GM18505 (cell line): ENCODE results near the gene CRACR2B.

Source experiments
- ATAC-seq: cut with Tn5 transposase; IDR thresholded peaks from one replicate; pipeline ENCODE4 v1.9.1; 2021; ENCODE audit not compliant: unreplicated experiment
- POLR2A ChIP-seq: IDR thresholded peaks from 4 replicates; pipeline ENCODE4 v1.6.1; 2011; ENCODE audit warnings: borderline replicate concordance; ENCODE audit not compliant: insufficient read depth, insufficient read length; ENCODE audit errors: extremely low read depth

The CRACR2B gene

DNA sequence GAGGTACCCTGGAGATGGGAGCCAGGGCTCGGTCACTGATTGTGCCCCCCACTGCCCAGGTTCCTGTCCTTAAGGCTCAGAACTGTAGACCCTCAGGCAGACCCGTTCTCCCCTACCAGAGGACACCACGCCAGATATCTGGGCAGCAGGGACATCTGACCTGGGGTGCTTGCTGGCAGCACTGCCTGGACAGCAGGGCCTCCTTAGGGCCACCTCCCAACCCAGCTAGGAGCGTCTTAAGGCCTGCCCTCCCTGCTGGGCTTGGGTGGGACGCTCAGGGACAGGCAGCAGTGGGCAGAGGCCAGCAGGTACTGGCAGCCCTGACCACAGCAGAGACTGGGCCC, 11.5 kb downstream of the CRACR2B start:
- TF ChIP-seq POLR2A, result no peak
- no peak for ATAC-seq

- ATAC-seq, result no peak
- no peak for TF ChIP-seq POLR2A
Measured at GRCh38 chr11:839875-840617, 12.3 kb downstream of the CRACR2B start.

- ATAC-seq, result peak; percentile 23
- no peak for TF ChIP-seq POLR2A
Measured at GRCh38 chr11:841981-842369, 14.3 kb downstream of the CRACR2B start.

DNA sequence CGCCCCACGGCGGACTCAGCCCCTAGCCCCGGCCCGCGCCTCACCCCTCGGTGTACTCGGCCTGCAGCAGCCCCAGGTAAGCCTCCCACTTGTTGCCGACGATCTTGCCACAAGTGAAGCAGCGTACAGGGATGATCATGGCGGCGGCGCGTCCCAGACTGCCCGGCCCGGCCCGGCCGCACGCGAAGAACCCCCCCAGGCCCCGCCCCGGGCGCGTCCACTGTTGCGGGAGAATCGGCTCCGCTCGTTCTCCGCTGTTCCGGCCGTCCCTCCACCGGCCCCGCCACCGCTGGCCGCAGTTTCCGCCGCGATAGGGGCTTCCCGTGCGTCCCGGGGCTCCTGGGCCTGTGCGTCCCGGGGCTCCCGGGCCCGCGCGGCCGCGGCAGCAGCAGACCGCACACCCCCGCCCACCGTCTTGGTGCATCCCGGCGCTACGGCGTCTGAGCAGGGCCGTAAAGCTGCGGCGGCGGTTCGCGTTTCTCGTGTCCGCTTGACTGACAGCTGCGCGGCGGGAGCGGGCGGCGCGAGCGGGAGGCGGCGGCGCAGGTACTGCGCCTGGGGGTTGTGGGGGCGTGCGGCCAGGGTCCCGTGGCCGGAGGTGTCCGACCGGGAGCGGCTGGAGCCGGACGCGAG, 14.8 kb downstream of the CRACR2B start, which contains the start of the genes POLR2L and TSPAN4:
Gene POLR2L (minus strand): TSS at position 160 of the 633 bp plus-strand sequence. CDS start 21 bp downstream, at position 139.
Gene TSPAN4 (plus strand): TSS at position 483 of the 633 bp plus-strand sequence. CDS start 7,453 bp downstream, outside the sequence.
- ATAC-seq, result peak; percentile 62
- TF ChIP-seq POLR2A, result peak; percentile 99

DNA sequence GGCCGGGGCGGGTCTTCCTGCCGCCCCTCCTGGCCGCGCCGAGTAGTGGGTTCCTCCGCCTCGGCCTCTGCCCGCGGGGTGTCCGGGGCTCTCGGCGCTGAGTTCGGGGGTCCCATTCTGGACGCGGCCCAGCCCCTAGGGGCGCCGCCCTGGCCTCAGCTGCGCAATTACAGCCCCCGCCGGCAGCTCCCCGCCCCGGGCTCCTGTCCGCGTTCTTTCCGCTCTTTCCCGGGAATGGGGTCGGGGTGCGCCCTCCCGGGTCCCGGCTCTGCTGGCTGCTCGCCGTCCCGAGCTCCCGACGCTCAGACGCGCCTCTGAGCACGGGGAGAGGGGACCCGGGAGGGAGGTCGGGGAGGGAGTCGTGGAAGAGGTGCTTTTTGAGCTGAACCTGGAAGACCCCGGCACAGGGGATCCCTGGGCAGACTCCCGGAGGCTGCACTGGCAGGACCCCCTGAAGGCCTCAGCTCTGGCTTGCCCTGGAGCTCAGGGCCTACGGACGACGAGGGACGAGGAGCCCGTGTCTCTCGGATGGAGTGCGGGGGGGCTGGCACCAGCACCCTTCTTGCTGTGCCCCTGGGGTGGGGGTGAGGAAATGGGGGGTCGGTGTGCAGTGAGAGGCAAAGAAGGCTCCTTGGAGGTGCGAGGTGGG, 15.5 kb downstream of the CRACR2B start:
- peak; percentile 0 for ATAC-seq
- no peak for TF ChIP-seq POLR2A

GRCh38 chr11:843818-844692, 16.3 kb downstream of the CRACR2B start:
- no peak for TF ChIP-seq POLR2A
- no peak for ATAC-seq

GRCh38 chr11:844693-845644, 17.2 kb downstream of the CRACR2B start:
- TF ChIP-seq POLR2A, result no peak
- ATAC-seq, result no peak

DNA sequence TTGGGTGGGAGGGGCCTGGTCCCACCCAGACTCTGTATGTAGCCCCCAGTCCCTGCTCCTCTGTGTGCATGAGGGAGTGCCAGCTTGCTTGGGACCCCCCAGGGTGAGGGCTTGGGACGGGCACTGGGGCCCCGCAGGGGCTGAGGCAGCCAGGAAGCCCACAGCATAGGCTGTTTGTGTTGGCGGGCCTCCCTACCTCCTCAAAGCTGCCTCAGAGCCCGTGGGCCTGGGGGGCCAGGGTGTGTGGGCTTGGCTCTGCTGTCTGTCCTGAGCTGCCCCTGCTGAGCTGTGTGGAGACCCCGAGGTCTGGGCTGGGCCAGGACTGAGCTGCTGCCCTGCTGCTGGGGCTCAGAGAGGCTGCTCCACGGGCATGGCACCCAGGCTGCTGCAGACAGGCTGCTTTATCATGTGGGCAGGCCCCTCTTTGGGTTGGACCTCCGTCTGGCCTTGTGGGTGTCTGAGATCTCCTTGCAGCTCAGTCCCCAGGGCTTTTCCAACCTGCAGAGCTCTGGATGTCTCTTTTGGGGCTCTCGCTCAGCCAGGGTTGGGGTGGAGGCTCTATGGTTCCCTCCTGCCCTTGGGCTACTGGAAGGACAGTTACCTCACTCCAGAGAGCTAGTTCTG, 18.3 kb downstream of the CRACR2B start:
- TF ChIP-seq POLR2A, result no peak
- no peak for ATAC-seq

DNA sequence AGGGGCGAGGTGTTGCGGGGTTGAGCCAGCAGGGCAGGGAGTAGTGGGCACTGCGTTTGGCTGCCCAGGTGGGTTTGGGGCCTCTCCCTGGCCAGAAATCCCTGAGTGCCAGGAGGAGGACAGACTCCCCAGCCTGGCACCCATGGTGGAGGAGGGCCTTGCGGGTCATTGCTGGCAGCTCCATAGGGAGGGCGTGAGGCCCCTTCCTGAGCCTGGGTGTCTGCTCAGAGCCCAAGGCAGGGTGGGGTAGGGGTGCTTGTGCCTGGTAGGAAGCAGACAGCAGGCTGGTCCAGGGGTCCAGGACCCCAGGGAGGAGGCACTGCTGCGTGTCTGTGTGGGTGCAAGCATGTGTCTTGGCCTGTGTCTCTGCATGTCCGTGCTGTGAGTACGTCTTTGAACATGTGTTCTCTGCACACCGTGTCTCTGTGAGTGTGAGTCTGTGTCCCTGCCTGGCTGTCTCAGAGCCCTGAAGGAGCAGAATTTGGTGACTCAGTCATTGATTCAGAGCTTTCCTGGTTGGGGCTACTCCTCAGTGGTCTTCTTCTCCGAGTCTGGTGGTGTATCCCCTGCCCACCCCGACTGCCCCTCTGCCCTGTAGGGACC, 18.9 kb downstream of the CRACR2B start:
- TF ChIP-seq POLR2A, result no peak
- no peak for ATAC-seq

DNA sequence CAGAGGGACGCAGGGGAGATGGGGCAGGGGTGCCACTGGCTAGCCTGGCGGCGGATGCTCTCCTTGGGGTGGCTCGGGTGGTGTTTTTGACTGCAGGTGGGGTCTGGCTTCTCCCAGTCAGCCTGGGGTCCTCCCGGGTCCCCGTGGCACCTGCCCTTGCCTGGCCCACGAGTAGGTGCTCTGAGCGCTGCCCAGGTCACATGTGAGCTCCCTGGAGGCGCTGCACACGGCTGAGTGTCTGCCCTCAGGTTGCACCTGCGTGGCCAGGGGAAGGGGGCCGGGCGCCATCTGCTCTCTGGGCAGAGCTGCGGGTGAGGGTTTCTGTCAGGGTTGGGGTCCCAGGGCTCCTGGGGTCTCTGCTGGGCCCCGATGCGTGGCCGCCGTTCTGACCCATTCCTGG, 20.2 kb downstream of the CRACR2B start:
- no peak for ATAC-seq
- TF ChIP-seq POLR2A, result no peak

GRCh38 chr11:848380-848931, 20.7 kb downstream of the CRACR2B start:
- ATAC-seq, result no peak
- TF ChIP-seq POLR2A, result no peak
